ENCODE data around the gene KANK4.

The KANK4 gene

DNA sequence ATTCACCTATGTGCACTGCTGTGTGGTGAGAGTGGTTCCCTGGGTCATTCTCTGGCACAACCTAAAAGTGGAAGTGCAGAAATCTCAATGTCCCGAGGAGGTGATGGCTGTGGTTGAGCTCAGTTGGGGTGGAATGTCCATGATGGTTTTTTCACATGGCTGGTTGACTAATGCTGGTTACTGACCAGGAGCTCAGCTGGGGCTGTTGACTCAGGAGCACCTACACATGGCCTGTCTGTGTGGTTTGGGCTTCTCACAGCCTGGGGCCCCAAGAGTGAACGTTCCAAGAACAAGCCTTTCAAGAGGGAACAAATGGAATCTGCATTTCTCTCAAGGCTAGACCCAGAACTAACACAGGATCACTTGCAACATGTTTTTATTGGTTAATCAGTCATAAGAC, 6.4 kb upstream of the KANK4 start:
- FAIRE-seq (peak; percentile 90), DNase-seq (ENCODE audit: insufficient read length, low spot score) (no peak)

GRCh38 chr1:62325081-62325480, 5.8 kb upstream of the KANK4 start:
- FAIRE-seq (no peak), DNase-seq (ENCODE audit: insufficient read length, low spot score) (no peak)
- no peak for TF ChIP-seq POLR2A (IDR thresholded peaks at IDR 0.05; ENCODE audit: low read depth, low read length)

More for the DNA sequence above, 6.4 kb upstream of the KANK4 start:
- no peak for TF ChIP-seq POLR2A (IDR thresholded peaks at IDR 0.05; ENCODE audit: low read depth, low read length)

- TF ChIP-seq POLR2A (IDR thresholded peaks at IDR 0.05; ENCODE audit: low read depth, low read length) = no peak
- peak; percentile 74 for FAIRE-seq
- DNase-seq (ENCODE audit: insufficient read length, low spot score) = peak; percentile 93
These were observed 2.2 kb upstream of the KANK4 start for GRCh38 chr1:62321446-62321845.

GRCh38 chr1:62318320-62318755, 896 bp downstream of the KANK4 start:
- no peak for DNase-seq (ENCODE audit: insufficient read length, low spot score)
- FAIRE-seq = no peak
- no peak for TF ChIP-seq POLR2A (IDR thresholded peaks at IDR 0.05; ENCODE audit: low read depth, low read length)

GRCh38 chr1:62317021-62317768, 2.0 kb downstream of the KANK4 start:
- FAIRE-seq (no peak), DNase-seq (ENCODE audit: insufficient read length, low spot score) (no peak)
- TF ChIP-seq POLR2A (IDR thresholded peaks at IDR 0.05; ENCODE audit: low read depth, low read length) = no peak

- FAIRE-seq (no peak), DNase-seq (ENCODE audit: insufficient read length, low spot score) (no peak)
- TF ChIP-seq POLR2A (IDR thresholded peaks at IDR 0.05; ENCODE audit: low read depth, low read length) = no peak
These were observed 3.1 kb downstream of the KANK4 start for GRCh38 chr1:62316135-62316534.

DNA sequence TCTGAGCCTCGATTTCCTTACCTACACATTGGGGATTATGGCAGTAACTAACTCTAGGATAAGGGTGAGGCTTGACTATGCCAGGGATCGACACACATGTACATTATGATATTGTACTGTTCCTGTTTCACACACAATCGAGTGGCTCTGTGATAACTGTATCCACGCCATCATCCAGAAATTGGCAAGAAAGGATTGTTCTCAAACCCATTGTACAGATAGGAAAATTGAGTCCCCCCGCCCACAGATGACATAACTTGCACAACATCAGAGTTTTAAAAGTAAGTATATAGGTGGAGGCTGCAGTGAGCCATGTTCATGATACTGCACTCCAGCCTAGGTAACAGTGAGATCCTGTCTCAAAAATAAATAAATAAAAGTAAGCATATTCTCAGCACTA, 3.8 kb downstream of the KANK4 start:
- no peak for FAIRE-seq
- TF ChIP-seq POLR2A (IDR thresholded peaks at IDR 0.05; ENCODE audit: low read depth, low read length) = no peak
- DNase-seq (ENCODE audit: insufficient read length, low spot score) = no peak

GRCh38 chr1:62314454-62315350, 4.5 kb downstream of the KANK4 start:
- no peak for TF ChIP-seq POLR2A (IDR thresholded peaks at IDR 0.05; ENCODE audit: low read depth, low read length)
- DNase-seq (ENCODE audit: insufficient read length, low spot score) (no peak), FAIRE-seq (no peak)

DNA sequence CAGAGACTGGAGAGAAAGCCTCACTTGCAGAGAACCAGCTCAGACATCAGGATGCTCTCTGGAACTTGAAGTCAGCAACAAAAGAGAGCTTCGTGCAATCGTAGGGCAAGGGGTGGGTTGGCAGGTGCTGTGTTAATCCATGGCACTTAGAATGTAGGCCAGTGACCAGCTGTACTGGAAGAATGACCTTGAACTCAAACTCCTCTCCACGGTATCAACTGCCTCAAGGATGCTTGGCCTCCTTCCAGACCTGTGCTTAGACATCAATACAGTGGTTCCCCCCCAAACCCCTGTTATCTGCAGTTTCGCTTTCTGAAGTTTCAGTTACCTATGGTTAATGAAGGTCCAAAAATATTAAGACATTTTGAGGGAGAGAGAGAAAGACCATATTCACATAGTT, 6.5 kb downstream of the KANK4 start:
- TF ChIP-seq POLR2A (IDR thresholded peaks at IDR 0.05; ENCODE audit: low read depth, low read length) = no peak
- FAIRE-seq = no peak

DNA sequence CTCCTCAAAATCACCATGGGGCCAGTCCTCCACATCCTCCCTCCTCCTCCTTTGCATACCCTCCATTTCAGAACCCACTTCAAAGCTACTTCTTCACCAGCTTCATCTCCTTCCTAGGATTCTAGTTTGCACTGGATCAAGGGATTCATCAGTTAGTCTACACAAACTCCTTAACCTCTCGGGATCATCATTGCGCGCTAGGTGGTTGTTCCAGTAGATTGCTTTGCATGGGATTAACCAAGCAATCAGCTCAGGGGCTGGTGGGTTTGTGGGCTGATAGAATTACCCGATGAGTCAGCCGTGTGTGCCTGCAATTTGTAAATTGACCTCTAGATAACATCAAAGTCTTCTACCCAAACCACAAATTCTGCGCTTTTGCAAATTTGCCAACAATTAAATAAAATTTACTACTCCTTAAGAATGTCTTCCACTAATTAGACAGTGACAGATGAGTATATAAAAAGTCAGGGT, 7.7 kb downstream of the KANK4 start:
- FAIRE-seq (no peak), DNase-seq (ENCODE audit: insufficient read length, low spot score) (no peak)
- TF ChIP-seq POLR2A (IDR thresholded peaks at IDR 0.05; ENCODE audit: low read depth, low read length) = no peak

More for the DNA sequence above, 6.5 kb downstream of the KANK4 start:
- no peak for DNase-seq (ENCODE audit: insufficient read length, low spot score)

- TF ChIP-seq POLR2A (IDR thresholded peaks at IDR 0.05; ENCODE audit: low read depth, low read length) = no peak
- FAIRE-seq = no peak
- DNase-seq (ENCODE audit: insufficient read length, low spot score) = no peak
These were observed 9.3 kb downstream of the KANK4 start for GRCh38 chr1:62309906-62310305.

DNA sequence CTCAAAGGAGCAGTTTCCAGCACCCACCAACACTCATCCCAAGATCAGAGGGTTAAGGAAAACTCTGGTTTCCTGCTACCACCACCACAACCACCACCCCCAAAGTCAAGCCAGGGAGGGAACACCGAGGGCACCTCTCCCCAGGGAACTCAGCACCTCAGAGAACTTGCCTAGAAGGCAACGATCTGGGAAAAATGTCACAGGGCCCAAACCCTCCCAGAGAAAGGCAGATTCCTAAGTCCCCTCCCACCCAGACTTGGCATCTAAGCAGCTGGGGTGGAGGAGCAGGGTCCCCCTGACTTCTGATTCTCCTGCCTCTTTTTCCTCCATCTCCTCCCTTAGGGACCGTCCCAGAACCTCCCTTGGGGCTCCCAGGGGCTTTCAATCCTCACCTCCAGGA, 10.6 kb downstream of the KANK4 start:
- no peak for TF ChIP-seq POLR2A (IDR thresholded peaks at IDR 0.05; ENCODE audit: low read depth, low read length)
- no peak for DNase-seq (ENCODE audit: insufficient read length, low spot score)
- FAIRE-seq = no peak

DNA sequence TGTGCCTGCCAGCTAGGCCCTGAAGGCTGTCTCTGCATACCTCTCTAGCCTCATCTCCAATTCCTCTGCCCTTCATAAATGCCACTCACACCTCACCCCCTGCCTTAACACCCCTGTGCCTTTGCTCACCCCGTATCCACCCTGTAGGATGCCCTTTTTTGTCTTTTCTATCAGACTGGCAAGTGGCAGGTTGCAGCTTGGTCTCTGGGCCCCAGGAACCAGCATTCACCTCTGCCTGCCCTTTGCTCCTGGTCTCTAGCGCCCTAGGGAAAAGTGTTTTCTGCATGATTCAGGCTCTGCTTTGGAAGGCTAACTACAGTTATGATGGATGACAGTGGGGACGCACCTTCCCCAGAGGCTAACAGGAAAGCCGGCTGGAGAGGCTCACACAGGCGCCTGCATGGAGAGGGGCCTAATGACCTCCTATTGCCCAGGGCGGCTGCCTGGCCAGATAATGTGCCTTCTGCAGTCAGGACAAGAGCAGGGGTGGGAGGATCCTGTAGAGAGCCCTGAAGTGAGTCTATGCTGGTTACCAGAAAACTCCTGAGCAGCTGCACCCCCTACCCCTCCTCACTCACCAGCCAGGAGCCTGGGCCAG, 11.2 kb downstream of the KANK4 start:
- DNase-seq (ENCODE audit: insufficient read length, low spot score) = peak; percentile 60
- FAIRE-seq = peak; percentile 71
- no peak for TF ChIP-seq POLR2A (IDR thresholded peaks at IDR 0.05; ENCODE audit: low read depth, low read length)

- TF ChIP-seq POLR2A (IDR thresholded peaks at IDR 0.05; ENCODE audit: low read depth, low read length) = no peak
- DNase-seq (ENCODE audit: insufficient read length, low spot score) (no peak), FAIRE-seq (no peak)
These were observed 11.8 kb downstream of the KANK4 start for GRCh38 chr1:62307446-62307845.

All from H54 (cell line).